GM19043 (cell line): Measurements from ENCODE around the gene TTLL5.

ENCODE experiments used
- ATAC-seq: cut with Tn5 transposase; IDR thresholded peaks from one replicate; pipeline ENCODE4 v1.9.1; 2021; ENCODE audit warnings: low read depth; ENCODE audit not compliant: unreplicated experiment

The TTLL5 gene

DNA sequence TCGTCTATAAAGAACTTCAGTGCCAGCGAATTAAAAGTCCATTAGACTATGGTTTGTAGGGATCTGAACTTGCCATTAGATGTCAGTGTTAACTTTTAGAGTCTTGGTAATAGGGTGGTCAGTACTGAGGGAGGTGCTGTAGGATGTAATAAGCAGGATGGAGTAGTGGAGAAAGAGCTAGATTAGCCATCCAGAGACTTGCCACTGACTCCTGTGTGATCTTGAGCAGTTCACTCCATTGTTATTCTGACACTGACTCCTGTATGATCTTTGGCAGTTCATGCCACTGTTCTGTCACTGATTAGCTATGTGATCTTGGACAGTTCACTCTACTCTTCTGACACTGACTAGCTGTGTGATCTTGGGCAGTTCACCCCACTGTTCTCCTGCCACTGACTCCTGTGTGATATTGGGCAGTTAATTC is 133.6 kb downstream of the TTLL5 start:
- no peak for ATAC-seq

DNA sequence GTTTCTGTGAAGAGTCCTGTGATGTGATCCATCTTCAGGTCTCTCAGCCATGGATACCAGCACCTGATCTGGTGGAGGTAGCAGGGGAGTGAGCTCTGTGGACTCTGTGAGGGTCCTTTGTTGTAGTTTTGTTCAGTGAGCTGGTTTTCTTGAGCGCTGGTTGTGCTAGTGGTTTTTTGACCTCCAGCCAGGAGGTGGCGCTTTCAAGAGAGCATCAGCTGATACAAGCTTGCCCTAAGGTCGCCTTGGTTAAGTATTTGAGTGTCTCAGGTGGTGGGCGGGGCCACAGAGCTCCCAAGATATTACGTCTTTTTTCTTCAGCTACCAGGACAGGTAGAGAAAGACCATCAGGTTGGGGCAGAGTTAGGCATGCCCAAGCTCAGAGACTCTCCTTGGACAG is 139.7 kb downstream of the TTLL5 start:
- ATAC-seq: no peak

DNA sequence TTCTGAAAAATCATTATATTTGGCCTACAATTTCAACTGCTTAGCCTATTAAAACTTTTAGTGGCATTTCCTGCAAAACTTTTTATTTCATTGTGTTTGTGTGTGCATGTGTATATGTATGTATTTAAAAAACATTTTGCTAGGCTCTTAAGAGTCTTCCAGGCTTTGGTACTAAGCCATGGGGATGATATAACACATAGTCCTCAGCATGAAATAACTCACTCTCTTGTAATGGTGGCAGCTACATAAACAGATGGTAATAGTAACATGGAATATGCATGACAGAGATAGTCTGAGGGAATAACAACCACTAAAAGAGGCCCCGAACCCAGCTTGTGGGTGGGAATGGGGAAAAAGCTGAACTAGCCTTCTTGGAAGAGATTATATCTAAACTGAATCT is 141.4 kb downstream of the TTLL5 start:
- no peak for ATAC-seq

DNA sequence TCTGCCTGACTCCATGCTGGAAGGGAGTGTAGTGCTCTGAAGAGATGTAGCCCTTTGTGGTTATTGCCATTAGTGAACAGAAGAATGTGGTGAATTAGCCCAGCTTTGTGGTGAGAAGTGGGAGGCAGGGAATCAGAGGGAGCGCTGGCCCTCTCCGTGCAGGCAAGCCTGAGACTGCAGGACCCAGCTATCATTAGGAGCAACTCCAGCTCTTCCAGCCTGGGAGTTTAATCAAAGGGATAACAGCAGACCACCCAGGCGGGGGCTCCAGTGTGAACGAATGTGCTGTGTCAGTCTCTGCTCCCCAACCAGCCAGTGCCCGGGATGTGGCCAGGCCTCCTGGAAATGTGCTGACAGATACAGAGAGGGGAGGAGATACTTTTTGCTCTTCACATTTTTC is 142.7 kb downstream of the TTLL5 start:
- no peak for ATAC-seq

DNA sequence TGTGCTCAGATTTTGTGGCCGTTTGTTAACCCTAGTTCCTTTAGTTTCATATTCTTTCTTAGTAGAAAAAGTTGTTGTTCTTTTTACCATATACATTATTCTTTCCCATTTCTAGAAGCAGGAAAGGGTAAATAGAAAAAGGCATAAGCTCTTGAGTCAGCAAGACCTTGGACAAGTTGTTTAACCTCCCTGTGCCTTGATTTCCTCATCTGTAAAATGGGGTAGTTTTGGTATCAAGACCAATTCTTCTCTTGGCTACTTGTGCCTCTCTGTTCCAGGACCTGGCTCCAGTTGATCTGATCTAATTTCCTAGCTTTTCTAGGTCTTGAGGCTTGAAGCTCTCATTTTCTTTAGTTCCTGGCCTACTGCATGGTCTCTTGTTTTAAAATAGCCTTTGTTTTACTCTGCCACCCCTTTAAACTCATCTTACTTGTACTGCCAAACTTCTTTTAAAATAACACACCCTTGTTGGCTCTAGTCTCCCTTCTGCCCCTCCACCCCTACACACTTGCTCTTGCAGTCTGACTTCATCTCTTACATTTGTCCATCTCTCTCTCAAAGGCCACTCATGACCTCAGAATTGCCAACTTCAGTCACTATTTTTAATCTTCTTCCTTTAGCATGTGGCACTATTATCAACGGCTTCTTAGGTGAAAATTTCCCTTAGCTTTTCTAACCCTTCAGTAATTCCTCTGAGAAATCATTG is 143.7 kb downstream of the TTLL5 start:
- ATAC-seq: no peak

DNA sequence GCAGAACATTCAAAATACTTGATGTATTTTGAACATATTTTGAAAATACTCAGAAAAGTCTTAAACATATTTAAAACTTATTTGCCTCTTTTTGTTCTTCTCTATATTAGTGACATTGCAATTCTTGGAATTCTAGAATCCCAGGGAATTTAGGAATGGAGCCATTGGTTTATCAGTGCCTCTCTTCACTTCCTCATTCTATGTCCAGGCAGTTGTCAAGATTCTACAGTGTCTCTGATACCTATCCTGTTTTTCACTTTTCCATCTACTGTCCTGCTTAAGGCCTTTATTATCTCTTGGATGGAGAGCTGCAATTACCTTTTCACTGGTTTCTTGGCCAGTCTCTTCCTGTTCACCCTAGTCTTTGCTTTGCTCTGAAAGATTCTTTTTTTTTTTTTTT is 144.6 kb downstream of the TTLL5 start:
- ATAC-seq: no peak

DNA sequence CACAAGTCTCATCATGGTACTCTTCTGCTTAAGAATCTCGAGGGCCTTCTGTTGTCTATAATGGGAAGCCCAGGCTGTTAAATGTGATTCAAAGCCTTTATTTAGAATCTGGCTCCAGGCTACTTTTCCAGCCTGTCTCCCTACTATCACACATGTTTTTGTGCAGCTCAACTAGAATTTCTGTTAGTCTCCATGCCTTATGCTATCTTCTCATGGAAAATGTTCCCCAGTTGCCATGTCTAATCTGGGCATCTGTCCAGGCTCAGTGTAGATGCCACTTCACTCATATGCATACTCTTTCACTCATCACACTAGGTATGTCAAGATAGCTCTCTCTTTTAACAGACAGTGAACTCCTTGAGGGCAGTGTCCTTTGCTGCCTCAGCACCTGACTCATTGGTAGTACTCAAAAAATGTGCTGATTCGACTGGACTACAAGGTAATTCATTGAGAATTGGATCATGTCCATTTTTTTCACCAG is 145.3 kb downstream of the TTLL5 start:
- no peak for ATAC-seq

DNA sequence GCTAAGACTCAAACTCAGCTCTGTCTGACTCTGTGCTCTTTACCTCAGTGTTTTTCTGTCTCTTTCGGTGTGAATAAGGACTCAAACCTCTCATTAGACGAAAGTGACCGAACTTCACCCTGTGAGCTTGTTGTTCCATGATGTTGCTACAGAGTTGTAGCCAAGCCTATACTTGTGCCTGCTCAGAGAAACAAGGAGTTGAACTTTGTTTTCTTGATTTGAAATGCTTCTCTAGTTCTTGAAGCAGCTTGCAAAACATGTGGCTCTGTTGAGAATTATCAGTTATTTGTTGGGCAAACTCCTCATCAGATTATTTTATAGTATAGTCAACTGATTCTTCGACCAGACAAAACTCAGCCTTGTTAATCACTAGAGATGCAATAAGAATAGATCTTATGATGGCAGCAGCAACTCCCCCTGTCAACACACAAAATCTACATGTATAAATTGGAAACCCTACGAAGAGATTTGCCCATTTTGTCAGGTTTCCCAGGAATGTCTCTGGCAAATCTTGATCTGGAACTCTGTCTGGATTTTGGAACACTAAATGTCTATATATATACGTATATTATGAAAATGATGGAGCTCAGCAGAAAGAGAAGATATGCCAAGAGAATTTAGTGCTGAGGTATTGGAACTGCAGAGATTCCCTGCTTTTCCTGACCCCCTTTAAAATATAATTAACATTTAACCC is 146.8 kb downstream of the TTLL5 start:
- ATAC-seq: no peak

DNA sequence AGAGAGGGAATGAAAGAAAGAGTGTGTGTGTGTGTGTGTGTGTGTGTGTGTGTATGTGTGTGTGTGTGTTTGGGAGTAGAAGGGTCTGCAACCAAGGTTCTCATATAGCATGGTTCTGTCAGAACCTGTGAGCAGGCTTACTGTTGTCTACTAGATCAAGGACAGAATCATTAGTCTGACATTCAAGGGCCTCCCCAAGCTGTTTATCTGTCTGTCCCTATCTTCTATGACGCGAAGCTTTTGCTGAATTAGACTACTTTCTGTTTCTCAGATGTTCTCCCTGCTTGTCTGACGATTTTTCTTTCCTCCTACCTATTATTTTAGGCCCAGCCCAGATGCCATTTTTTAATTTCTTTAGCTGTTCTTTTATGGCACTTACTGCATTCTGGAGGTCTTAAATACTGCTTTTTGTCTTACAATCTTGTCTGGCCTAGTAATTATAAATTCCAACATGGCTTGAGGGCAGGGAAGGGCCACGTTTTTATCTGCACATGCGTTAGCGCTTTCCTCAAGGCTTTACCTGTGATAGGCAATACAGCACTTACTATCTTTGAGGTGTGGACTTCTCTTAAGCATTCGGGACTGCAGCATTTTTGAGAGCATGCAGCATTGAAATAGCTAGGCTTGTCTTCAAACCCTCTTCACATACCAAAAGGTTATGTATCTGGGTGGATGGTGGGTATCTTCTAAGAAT is 150.2 kb downstream of the TTLL5 start:
- ATAC-seq: no peak

DNA sequence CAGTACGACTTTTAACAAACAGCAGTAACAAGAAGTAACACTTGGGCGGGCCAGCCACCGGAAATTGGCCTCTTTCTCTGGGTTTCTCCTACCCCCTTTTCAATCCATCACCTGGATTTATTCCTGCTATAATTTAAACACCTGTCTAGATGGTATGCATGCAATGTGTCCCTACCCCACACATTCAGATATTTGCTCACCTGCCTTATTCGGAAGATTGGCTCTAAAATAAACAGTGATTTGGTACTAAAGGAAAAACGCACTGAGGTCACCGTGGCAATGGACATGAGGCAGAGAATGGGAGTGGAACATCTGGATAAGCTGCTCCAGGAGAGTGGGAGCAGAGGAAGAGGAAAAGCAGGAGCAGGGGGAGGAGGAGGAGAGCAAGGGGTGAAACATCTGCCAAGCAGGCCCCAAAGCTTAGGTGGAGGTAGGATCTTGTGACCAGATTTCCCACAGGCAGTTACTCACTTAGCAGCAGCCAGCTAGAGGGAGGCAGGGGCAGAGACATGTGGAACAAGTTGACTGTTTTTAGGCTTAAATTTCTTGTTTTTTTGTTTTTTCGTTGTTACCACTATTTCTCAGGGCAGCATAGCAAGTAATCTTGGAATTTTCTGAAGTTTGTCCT is 150.9 kb downstream of the TTLL5 start:
- ATAC-seq: no peak

DNA sequence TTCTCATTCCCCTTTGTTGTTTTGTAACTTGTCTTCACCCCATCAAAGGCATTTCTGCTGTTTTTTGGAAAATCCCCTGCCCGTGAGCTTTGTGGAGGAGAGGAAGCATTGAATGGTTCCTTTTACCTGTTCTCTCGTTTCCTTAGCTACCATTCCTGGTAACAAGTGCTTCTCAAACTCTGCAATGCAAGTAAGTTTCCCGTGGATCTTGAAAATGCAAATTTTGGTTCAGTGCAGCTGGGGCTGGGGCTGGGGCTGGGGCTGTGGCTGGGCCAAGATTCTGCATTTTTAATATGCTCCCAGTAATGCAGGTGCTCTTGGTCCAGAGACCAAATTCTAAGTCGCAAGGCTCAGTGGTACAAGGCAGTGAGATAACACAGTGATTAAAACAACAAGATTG is 151.6 kb downstream of the TTLL5 start:
- no peak for ATAC-seq

DNA sequence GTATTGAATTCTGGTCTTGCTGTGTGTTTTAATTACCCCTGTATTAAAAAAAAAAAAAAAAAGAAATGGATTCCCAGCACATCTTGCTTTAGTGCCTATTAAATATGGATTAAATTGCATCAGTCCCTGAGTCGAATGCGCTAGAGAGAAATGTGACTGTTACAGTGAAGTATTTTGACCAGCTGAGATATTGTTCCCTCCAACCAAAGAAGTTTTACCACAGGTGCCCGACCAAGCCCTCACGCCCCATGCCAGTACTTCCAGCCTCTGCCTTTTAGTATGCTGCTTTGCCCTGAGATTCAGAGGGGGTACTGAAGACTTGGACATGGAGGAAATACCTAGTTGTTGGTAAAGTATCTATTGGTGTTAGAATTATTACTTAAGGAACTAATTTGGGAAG is 159.7 kb downstream of the TTLL5 start:
- ATAC-seq: no peak

DNA sequence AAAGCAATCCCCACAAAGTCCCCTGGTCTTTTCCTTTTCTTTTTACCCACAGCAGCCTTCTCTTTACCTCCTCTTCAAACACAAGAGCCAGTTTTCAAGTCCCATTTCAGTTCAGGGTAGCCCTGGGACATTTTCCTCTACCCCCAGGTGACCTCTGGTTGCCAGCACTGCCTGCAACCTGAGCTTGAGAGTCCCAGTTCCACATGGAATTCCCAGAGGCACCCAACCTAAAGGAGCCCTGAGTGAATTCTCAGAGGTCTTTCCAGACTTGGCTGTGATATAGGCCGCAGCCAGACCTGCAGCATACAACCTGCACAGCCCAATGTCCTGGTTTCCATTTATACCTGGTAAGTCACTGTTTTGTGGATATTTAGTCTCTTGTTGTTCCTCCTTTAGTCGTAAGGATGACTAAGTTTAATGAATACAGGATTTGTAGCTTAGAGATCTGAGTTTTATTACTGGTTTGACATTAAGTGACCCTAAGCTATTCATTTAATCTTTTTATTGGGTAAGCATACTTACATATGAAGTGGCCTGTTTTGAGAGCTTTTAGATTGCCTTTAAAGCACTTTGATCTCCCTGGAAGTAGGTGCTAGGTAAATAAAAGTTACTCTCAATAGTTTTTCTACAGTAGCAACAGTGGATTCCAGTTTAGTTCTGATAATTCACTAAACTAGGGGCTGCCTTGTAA is 160.9 kb downstream of the TTLL5 start:
- no peak for ATAC-seq

DNA sequence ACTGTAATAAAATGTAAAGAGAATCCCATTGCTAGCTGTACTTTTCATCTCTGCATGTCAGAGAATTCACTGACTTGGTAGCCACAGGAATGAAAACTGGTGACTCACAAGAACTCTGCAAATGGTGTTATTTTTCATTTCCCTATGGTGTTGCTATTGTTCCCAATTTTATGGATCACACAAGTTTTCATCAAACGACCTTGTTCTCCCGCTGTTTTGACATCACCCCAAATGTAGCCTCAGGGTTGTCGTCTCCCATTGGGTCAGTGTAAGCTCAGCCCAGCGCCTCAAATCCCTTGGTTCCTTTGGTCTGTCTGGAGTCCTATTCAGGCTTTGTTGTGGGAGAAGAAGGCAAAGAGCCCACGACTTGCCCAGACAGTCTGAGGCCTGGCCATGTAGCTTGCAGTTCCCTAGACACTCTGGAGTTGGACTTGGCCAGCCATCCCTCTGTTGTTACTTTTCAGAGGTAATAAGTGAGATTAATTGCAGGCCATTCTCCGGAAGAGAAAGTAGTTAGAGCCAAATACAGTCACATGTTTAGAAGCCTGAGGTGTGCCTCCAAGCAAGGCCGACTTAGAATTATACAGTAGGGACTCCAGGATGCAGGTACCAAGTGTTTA is 161.6 kb downstream of the TTLL5 start:
- no peak for ATAC-seq

DNA sequence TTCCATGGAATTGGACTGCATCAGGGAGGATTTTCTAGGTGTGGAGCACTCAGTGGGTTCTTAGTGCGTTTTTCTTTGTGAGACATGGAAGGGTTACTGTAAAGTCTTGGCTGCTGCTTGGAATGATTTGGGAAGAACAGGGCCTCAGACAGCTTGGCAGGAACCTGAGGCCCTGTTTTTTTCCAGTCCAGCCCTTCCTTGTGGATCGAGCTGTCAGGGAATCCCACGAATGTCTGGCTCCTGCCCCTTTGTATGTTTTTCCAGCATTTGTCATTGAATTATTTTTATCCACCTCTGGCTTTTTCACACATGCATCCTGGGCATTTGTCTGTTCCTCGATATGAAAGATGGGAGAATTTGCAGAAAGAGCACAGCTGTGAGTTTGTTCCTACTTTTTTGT is 162.3 kb downstream of the TTLL5 start:
- no peak for ATAC-seq

DNA sequence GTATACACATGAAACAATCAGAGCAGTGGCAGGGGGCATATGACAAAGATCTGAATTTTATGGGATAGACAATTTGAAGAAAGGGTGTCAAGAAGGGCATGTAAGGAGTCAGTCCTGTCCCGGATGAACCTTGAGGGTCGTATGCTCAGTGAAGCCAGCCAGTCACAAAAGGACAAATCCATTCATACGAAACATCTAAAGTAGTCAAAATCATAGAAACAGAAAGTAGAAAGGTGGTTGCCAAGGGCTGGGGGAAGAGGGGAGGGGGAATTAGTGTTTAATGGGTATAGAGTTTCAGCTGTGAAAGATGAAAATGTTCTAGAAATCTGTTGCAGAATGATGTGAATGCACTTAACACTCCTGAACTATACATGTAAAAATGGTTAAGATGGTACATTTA is 163.3 kb downstream of the TTLL5 start:
- no peak for ATAC-seq

DNA sequence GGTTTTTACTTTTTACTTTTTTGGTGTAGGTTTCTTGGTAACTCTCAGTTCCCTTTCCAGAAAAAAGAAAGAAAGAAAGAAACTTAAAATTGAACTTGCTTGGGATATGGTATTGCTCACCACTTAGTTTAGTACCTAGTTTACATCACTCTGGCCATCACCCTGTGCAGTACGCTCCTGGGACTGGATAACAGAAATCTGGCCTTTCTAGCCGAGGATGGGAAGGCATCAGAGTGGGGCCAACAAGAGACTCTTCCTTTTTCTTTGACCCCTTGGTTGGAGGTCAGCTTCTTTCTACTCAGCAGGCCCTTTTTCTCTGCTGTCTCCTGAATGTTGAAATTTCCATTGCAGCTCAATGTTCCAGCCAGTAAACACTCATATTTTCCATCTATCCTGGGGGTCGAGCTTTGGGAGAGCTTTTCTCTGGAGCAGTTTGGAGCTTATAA is 164.1 kb downstream of the TTLL5 start:
- ATAC-seq: no peak

DNA sequence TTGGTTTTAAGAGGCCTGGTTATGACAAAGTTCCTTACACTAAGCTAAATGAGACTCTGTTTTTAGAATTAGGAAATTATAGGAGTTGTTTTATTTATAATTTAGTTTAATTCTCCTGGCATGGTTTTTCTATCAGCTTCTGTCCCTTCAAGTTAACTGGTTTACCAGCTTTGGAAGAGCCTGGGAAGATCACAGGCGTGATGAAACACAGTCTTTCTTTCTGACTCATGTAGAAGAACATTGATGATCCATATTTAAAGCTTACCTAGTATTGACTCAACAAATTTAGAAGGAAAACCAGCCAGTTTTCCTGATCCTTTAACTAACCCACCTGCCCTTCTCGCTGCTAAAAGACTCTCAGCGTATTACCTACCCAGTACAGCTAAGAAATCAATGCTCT is 165.6 kb downstream of the TTLL5 start:
- ATAC-seq: no peak

DNA sequence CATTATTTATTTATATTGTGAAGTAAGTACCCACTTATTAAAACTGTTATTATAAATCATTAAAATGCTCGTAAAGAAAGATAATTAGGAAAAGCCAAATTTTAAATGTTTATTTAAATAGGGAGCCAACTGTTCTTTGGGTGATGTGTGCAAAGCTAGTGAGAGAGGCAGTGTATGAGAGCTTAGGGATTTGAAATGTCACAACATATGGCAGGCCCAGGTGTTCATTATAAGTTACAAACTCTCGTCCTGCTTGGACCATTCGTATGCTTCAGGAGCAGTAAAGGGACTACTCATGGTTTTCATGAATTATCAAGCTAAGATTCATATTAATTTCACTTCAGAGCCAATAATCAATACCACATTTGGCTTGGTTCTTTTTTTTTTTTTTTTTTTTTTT is 166.3 kb downstream of the TTLL5 start:
- no peak for ATAC-seq

DNA sequence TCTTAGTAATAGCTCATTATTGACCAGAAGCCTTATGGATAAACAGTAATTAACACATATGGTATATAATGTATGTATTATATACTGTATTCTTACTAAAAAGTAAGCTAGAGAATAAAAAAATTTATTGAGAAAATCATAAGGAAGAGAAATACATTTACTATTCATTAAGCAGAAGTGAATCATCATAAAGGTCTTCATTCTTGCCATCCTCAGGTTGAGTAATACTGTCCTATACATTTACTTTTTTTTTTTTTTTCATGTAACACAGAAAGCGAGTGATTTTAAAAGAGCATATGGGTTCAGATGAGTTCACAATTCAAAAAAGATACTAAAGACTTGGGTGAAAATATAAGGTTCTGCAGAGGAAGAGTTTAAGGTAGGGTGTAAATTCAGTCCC is 168.3 kb downstream of the TTLL5 start:
- ATAC-seq: no peak
